ENCODE results near the gene TNS2.

- TF ChIP-seq CTCF (IDR thresholded peaks at IDR 0.05) (no peak), POLR2A (IDR thresholded peaks at IDR 0.05) (no peak)
Measured at GRCh38 chr12:53012928-53013327, 36.9 kb upstream of the TNS2 start.

Data from Peyer's patch (tissue), 4 donors.